IPS-NIHi7 (cell line): ENCODE measurements around the gene FAM13A.
A peak's percentile ranks its signal among the peaks of the same experiment; 100 is the strongest.

ENCODE experiments used
- DNase-seq: peaks from one replicate; pipeline ENCODE4 v3.0.0; 2012; ENCODE audit warnings: mixed read lengths; ENCODE audit errors: extremely low spot score

The FAM13A gene

GRCh38 chr4:88843067-88843685 is 213.8 kb downstream of the FAM13A start:
- DNase-seq = no peak

- no peak for DNase-seq
Measured at GRCh38 chr4:88841635-88842034, 215.3 kb downstream of the FAM13A start.

GRCh38 chr4:88836216-88836615 is 220.8 kb downstream of the FAM13A start:
- DNase-seq = no peak

- no peak for DNase-seq
Measured at GRCh38 chr4:88831031-88831430, 226.0 kb downstream of the FAM13A start.

GRCh38 chr4:88830598-88830997 is 226.4 kb downstream of the FAM13A start:
- DNase-seq = no peak

GRCh38 chr4:88828842-88829571 is 228.0 kb downstream of the FAM13A start:
- DNase-seq = no peak

GRCh38 chr4:88827442-88827841 is 229.5 kb downstream of the FAM13A start:
- DNase-seq = no peak

GRCh38 chr4:88826771-88827170 is 230.2 kb downstream of the FAM13A start:
- no peak for DNase-seq

- DNase-seq = no peak
Measured at GRCh38 chr4:88825931-88826330, 231.1 kb downstream of the FAM13A start.

GRCh38 chr4:88823058-88823919 is 233.7 kb downstream of the FAM13A start:
- peak; percentile 81 for DNase-seq

GRCh38 chr4:88822034-88822789 is 234.8 kb downstream of the FAM13A start:
- no peak for DNase-seq

- DNase-seq = no peak
Measured at GRCh38 chr4:88821522-88821921, 235.5 kb downstream of the FAM13A start.

GRCh38 chr4:88820698-88821415 is 236.1 kb downstream of the FAM13A start:
- DNase-seq = no peak

GRCh38 chr4:88819818-88820697 is 236.9 kb downstream of the FAM13A start:
- no peak for DNase-seq

- peak; percentile 37 for DNase-seq
Measured at GRCh38 chr4:88818631-88819470, 238.1 kb downstream of the FAM13A start.

GRCh38 chr4:88817740-88818139 is 239.2 kb downstream of the FAM13A start:
- no peak for DNase-seq

- no peak for DNase-seq
Measured at GRCh38 chr4:88816360-88816759, 240.6 kb downstream of the FAM13A start.

- DNase-seq = peak; percentile 35
Measured at GRCh38 chr4:88814043-88814617, 242.9 kb downstream of the FAM13A start.

GRCh38 chr4:88813013-88813412 is 244.0 kb downstream of the FAM13A start:
- DNase-seq = no peak
